K562 (cell line): ENCODE data around the gene ADGRG1. TPM values are rescaled to one million over a fixed set of nuclear protein-coding genes. Genes with fewer than 3 reads are reported as not detected.
A peak's percentile ranks its signal among the peaks of the same experiment; 100 is the strongest.

Source experiments
- ATF3 ChIP-seq, 2 experiments: fragments of 450-650 bp in 1 of 2; sonication (generic) in 1 of 2; formaldehyde crosslinking in 1 of 2; IDR thresholded peaks in 1 of 2; conservative IDR thresholded peaks in 1 of 2; 2 replicates each; pipeline versions ENCODE4 v1.6.1 to v1.8.1; 2016 to 2023; ENCODE audit warnings: mild to moderate bottlenecking in 2 of 2, moderate library complexity in 2 of 2, inconsistent platforms in 1 of 2, missing genetic modification reagents in 1 of 2
- CBX2 ChIP-seq: fragments of 200-600 bp; sonication (generic); IDR thresholded peaks from one replicate; pipeline ENCODE4 v1.6.1; 2012; ENCODE audit warnings: mild to moderate bottlenecking, low read length, inconsistent platforms; ENCODE audit not compliant: insufficient read depth, poor library complexity, severe bottlenecking
- KDM2B ChIP-seq: fragments of 250-450 bp; sonication (Bioruptor Pico); IDR thresholded peaks from 2 replicates; pipeline ENCODE4 v1.8.0; 2021; ENCODE audit warnings: mild to moderate bottlenecking, moderate library complexity
- MBD1 ChIP-seq: fragments of 250-450 bp; sonication (Bioruptor Pico); IDR thresholded peaks from 2 replicates; pipeline ENCODE4 v1.8.0; 2022; ENCODE audit warnings: inconsistent platforms
- MTF1 ChIP-seq: fragments of 250-450 bp; sonication (Bioruptor Pico); IDR thresholded peaks from 2 replicates; pipeline ENCODE4 v1.9.0; 2021; ENCODE audit warnings: moderate library complexity, mild to moderate bottlenecking, inconsistent platforms, borderline replicate concordance
- PBX2 ChIP-seq, 2 experiments: IDR thresholded peaks in 1 of 2; conservative IDR thresholded peaks in 1 of 2; 2 replicates each; pipeline ENCODE4 v1.6.1; 2016; ENCODE audit warnings: low read depth in 2 of 2, mild to moderate bottlenecking in 1 of 2, missing compliant biosample characterization in 1 of 2, missing genetic modification characterization in 1 of 2, moderate library complexity in 1 of 2
- SMARCC2 ChIP-seq: fragments of 450-650 bp; IDR thresholded peaks from 2 replicates; pipeline ENCODE4 v1.6.1; 2017; ENCODE audit warnings: antibody characterized with exemption, moderate library complexity, mild to moderate bottlenecking, low read depth
- TEAD1 ChIP-seq, 2 experiments: fragments of 450-650 bp in 1 of 2; sonication (generic) in 1 of 2; formaldehyde crosslinking; IDR thresholded peaks; 2 replicates each; pipeline versions ENCODE4 v1.4.0 to v1.8.0; 2020 to 2022; ENCODE audit warnings: mild to moderate bottlenecking in 2 of 2, missing genetic modification reagents in 1 of 2
- ZBTB2 ChIP-seq: fragments of 450-650 bp; IDR thresholded peaks from 2 replicates; pipeline ENCODE4 v1.6.1; 2016; ENCODE audit warnings: antibody characterized with exemption
- ZEB2 ChIP-seq: fragments of 450-650 bp; IDR thresholded peaks from 2 replicates; pipeline ENCODE4 v1.6.1; 2016
- ZNF398 ChIP-seq: fragments of 250-450 bp; sonication (Bioruptor Pico); IDR thresholded peaks from 2 replicates; pipeline ENCODE4 v1.8.0; 2021; ENCODE audit warnings: moderate library complexity, mild to moderate bottlenecking, inconsistent platforms
- polyA plus RNA-seq, 8 experiments: library from polyadenylated mRNA; depleted of rRNA in 4 of 8; stranded (reverse) in 5 of 8; unstranded in 3 of 8; fragments of >200 nt; fragmentation: Nextera tagmentation in 2 of 8; fragmentation: Illumina TruSeq in 1 of 8; extraction: Ambion mirVana in 2 of 8; extraction: Trizol in 1 of 8; gene quantifications; 2 replicates each; pipeline versions ENCODE4 v1.2.1 to v1.2.3, GENCODE V29; 2011 to 2014; ENCODE audit warnings: inconsistent platforms in 1 of 8, missing spikeins in 1 of 8
- total RNA-seq, 7 experiments: library from RNA; depleted of rRNA in 6 of 7; stranded (reverse); fragments of >200 nt in 6 of 7; fragmentation: Illumina TruSeq in 2 of 7; extraction: Trizol in 2 of 7; gene quantifications; 2 replicates each; pipeline versions ENCODE4 v1.2.1 to v1.2.3, GENCODE V29; 2011 to 2021; ENCODE audit warnings: low replicate concordance in 1 of 7

The ADGRG1 gene
- total and polyA plus RNA-seq, 9 of the 15 experiments (the other 6 are each of a cell fraction or from before 2014, with no cell fraction given) = 0.04 to 0.31 (median 0.16) TPM; not detected in 6

GRCh38 chr16:57628008-57628781 is at the start of gene ADGRG1 (continued):
- no peak for TF ChIP-seq ZEB2
- TF ChIP-seq ZNF398 = no peak
- no peak for TF ChIP-seq MTF1 (CRISPR knock-in tag)
- no peak for TF ChIP-seq ZBTB2
- peak; percentile 90 for TF ChIP-seq ATF3 (IDR thresholded peaks at IDR 0.05)
- TF ChIP-seq ATF3 (CRISPR knock-in tag; conservative IDR thresholded peaks at IDR 0.05) = no peak
- no peak for TF ChIP-seq TEAD1 (CRISPR knock-in tag; IDR thresholded peaks at IDR 0.05)
- TF ChIP-seq PBX2 (CRISPR knock-in tag; IDR thresholded peaks at IDR 0.05; ENCODE audit: low read depth) = no peak
- TF ChIP-seq PBX2 (tag; conservative IDR thresholded peaks at IDR 0.05; ENCODE audit: low read depth) = peak; percentile 56; the same call in 1 of the 2 replicates
- no peak for TF ChIP-seq MBD1
- no peak for TF ChIP-seq SMARCC2
- no peak for TF ChIP-seq KDM2B (CRISPR knock-in tag)
- no peak for TF ChIP-seq CBX2
